Loucy (cell line): Measurements from ENCODE around the gene TPR.

Experiments used
- H2AFZ ChIP-seq: fragments of 200-600 bp; sonication (generic); 2 replicates; pipeline ENCODE4 v1.6.0; 2016; ENCODE audit warnings: antibody characterized with exemption, mild to moderate bottlenecking, low read length, moderate library complexity
- H3F3A ChIP-seq: fragments of 200-600 bp; 2 replicates; pipeline ENCODE4 v1.6.0; 2016; ENCODE audit warnings: antibody characterized with exemption, low read depth, mild to moderate bottlenecking
- H3K27me3 ChIP-seq: fragments of 200-600 bp; sonication (generic); 2 replicates; pipeline ENCODE4 v1.6.1; 2014; ENCODE audit warnings: low read length, mild to moderate bottlenecking; ENCODE audit not compliant: insufficient read depth, poor library complexity, severe bottlenecking
- H3K36me3 ChIP-seq: fragments of 200-600 bp; sonication (generic); 2 replicates; pipeline ENCODE4 v1.6.1; 2016; ENCODE audit warnings: low read length; ENCODE audit not compliant: insufficient read depth
- H3K4me1 ChIP-seq: fragments of 200-600 bp; sonication (generic); 2 replicates; pipeline ENCODE4 v1.5.1; 2014; ENCODE audit warnings: low read length, mild to moderate bottlenecking; ENCODE audit not compliant: insufficient read depth, poor library complexity, severe bottlenecking
- H3K4me2 ChIP-seq: fragments of 200-600 bp; sonication (generic); 2 replicates; pipeline ENCODE4 v1.6.0; 2014; ENCODE audit warnings: antibody characterized with exemption, low read length, low read depth, mild to moderate bottlenecking; ENCODE audit not compliant: poor library complexity, severe bottlenecking
- H3K4me3 ChIP-seq: fragments of 200-600 bp; sonication (generic); 2 replicates; pipeline ENCODE4 v1.5.1; 2014; ENCODE audit warnings: low read length, mild to moderate bottlenecking, mixed read lengths; ENCODE audit not compliant: poor library complexity, severe bottlenecking
- H3K79me2 ChIP-seq: fragments of 200-600 bp; sonication (generic); 2 replicates; pipeline ENCODE4 v1.6.1; 2014; ENCODE audit warnings: low read length; ENCODE audit not compliant: insufficient read depth
- H3K9ac ChIP-seq: fragments of 200-600 bp; sonication (generic); 2 replicates; pipeline ENCODE4 v1.6.0; 2014; ENCODE audit warnings: mild to moderate bottlenecking, low read depth, low read length, moderate library complexity; ENCODE audit not compliant: poor library complexity, severe bottlenecking
- H3K9me2 ChIP-seq: fragments of 200-600 bp; sonication (generic); replicated peaks from 2 replicates; pipeline ENCODE4 v1.6.1; 2016; ENCODE audit warnings: low read depth, low read length, mixed read lengths
- H3K9me3 ChIP-seq: fragments of 200-600 bp; sonication (generic); 2 replicates; pipeline ENCODE4 v1.6.1; 2014; ENCODE audit warnings: mild to moderate bottlenecking, antibody characterized with exemption, low read length, low read depth; ENCODE audit not compliant: insufficient read depth
- H4K20me1 ChIP-seq: fragments of 200-600 bp; sonication (generic); 2 replicates; pipeline ENCODE4 v1.6.0; 2014; ENCODE audit warnings: antibody characterized with exemption, low read length, mild to moderate bottlenecking; ENCODE audit not compliant: insufficient read depth, poor library complexity, severe bottlenecking
- EZH2phosphoT487 ChIP-seq: fragments of 200-600 bp; IDR thresholded peaks from 2 replicates; pipeline ENCODE4 v1.6.1; 2018; ENCODE audit warnings: antibody characterized with exemption, mild to moderate bottlenecking, moderate library complexity, borderline replicate concordance
- TF ChIP-seq, protein P1 (sequence below): fragments of 200-600 bp; sonication (generic); conservative IDR thresholded peaks from 2 replicates; pipeline ENCODE4 v1.5.1; 2014; ENCODE audit warnings: mild to moderate bottlenecking, antibody characterized with exemption, low read length

TPR gene

DNA sequence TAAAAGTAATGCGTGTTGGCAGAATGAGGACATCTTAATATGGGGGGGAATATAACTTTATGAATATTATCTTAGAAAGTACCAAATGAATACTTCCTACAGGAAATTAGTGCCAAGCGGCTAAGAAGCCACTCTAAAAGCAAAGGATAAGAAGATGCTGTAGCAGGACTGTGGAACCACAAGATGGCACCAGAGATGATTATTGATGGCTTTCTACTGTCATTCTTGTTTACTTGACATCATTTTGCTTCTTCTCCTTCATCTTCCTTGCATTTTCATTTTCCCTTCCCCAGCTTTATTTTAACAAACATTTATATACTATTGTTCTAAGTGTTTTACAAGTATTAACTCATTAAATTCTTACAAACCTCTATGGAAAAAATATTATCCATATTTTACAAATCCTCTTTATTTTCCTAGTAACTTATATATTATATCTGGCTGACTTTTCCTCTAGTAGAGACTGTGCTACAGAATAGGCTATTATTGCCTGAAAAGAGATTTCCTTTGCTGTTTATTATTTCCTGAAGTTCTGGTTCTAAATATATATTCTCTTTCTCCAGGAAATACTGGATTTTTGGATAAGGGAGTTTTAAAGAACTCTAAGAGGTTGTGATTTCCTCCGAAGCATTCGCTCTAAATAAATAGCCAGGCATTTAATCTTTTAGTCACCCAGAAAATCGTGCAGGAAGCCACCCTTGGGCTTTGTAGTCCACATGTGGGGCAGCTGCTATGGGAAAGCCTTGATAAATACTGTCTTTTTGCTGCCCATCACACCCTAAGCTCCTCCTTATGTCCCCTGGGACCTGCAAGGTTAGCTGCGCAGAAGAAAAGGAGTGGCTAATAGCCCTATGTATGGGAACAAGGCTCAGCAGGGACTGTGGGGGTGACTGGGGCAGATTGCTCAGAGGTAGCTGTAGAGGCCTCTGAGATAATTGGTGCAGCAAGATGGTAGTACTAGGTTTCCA lies 69.8 kb downstream of the TPR start:
- Histone ChIP-seq H3K79me2 (no peaks in the 10 kb centered on the region), H4K20me1 (no peaks in the 10 kb centered on the region), H3K4me2 (no peak overlapping the region), H3K4me1 (no peaks in the 10 kb centered on the region), H3F3A (no peaks in the 10 kb centered on the region), H3K9me2 (no peaks in the 10 kb centered on the region), H3K36me3 (0 out of 2 replicates have a peak, but pooled peaks cover 2% of the 10 kb centered on the region), H3K4me3 (no peak overlapping the region), H2AFZ (no peak overlapping the region), H3K27me3 (no peaks in the 10 kb centered on the region), H3K9ac (no peak overlapping the region), H3K9me3 (no peaks in the 10 kb centered on the region)
- TF ChIP-seq EZH2phosphoT487, result no peak
- TF ChIP-seq, protein P1, sequence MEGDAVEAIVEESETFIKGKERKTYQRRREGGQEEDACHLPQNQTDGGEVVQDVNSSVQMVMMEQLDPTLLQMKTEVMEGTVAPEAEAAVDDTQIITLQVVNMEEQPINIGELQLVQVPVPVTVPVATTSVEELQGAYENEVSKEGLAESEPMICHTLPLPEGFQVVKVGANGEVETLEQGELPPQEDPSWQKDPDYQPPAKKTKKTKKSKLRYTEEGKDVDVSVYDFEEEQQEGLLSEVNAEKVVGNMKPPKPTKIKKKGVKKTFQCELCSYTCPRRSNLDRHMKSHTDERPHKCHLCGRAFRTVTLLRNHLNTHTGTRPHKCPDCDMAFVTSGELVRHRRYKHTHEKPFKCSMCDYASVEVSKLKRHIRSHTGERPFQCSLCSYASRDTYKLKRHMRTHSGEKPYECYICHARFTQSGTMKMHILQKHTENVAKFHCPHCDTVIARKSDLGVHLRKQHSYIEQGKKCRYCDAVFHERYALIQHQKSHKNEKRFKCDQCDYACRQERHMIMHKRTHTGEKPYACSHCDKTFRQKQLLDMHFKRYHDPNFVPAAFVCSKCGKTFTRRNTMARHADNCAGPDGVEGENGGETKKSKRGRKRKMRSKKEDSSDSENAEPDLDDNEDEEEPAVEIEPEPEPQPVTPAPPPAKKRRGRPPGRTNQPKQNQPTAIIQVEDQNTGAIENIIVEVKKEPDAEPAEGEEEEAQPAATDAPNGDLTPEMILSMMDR, result peak; percentile 74

DNA sequence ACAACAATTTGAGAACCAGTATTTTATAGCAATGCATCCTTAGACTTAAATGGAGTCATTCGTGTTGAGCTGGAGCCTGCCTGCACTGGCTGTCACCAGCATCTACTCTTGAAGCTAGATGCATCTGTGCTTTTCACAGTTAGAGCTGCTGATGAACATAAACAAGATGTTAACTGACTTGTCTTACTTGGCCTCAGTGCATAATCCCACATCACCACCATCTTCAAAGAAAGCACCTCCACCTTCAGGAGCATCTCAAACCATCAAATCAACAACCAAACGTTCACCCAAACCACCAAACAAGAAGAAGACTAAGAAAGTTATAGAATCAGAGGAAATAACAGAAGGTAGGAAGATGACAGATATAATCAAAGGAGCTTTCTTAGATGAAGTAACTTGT lies 71.1 kb downstream of the TPR start:
- H3K9me2 ChIP-seq, result no peaks in the 10 kb centered on the region
- no peaks in the 10 kb centered on the region for H3K79me2 ChIP-seq
- no peaks in the 10 kb centered on the region for H3F3A ChIP-seq
- no peak overlapping the region for H3K4me2 ChIP-seq
- H3K4me3 ChIP-seq, result no peak overlapping the region
- no peaks in the 10 kb centered on the region for H3K9me3 ChIP-seq
- H2AFZ ChIP-seq, result no peak overlapping the region
- no peaks in the 10 kb centered on the region for H3K27me3 ChIP-seq
- no peak overlapping the region for H3K9ac ChIP-seq
- H4K20me1 ChIP-seq, result no peaks in the 10 kb centered on the region
- no peaks in the 10 kb centered on the region for H3K4me1 ChIP-seq
- TF ChIP-seq, protein P1, result no peak
- no peak for TF ChIP-seq EZH2phosphoT487
- 0 out of 2 replicates have a peak, but pooled peaks cover under 1% of the 10 kb centered on the region for H3K36me3 ChIP-seq

DNA sequence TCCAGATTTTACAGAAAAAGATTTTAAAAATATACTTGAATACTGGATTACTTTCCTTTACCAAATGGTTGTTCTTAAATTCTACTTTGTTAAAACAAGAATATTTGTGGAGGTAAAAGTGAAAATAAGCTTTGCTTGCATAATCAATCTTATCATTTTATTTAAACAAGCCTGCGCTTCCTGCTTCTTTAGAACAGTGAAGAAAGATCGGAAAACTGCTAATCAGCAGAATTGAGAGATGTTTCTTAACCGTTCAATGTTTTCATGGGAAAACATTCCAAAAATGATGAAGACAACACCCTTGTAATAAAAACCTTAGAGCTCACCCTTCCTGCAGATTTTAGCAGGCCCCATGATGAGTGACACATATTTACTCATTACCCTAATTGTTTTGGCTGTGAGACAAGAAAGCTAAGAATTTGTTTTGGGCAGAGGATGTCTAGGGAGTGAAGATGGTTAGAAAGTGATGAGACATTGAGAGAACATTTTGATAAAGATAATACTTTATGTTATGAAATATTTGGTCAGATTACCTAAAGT lies 72.6 kb downstream of the TPR start:
- H3K79me2 ChIP-seq, result no peaks in the 10 kb centered on the region
- no peak overlapping the region for H3K9ac ChIP-seq
- no peaks in the 10 kb centered on the region for H4K20me1 ChIP-seq
- TF ChIP-seq EZH2phosphoT487, result no peak
- TF ChIP-seq, protein P1, result no peak
- no peaks in the 10 kb centered on the region for H3K36me3 ChIP-seq
- no peak overlapping the region for H3K4me2 ChIP-seq
- H3K4me3 ChIP-seq, result no peak overlapping the region
- no peak overlapping the region for H2AFZ ChIP-seq
- H3K9me3 ChIP-seq, result no peaks in the 10 kb centered on the region
- no peaks in the 10 kb centered on the region for H3K27me3 ChIP-seq
- no peaks in the 10 kb centered on the region for H3K4me1 ChIP-seq
- H3K9me2 ChIP-seq, result no peaks in the 10 kb centered on the region
- no peaks in the 10 kb centered on the region for H3F3A ChIP-seq
